HepG2 (cell line): Measurements from ENCODE around the gene WDR62. TPM values are rescaled to one million over a fixed set of nuclear protein-coding genes. Genes with fewer than 3 reads are reported as not detected.

ENCODE experiments used
- ELF1 ChIP-seq: sonication (generic); formaldehyde crosslinking; IDR thresholded peaks from 2 replicates; pipeline ENCODE4 v1.4.0; 2020; ENCODE audit warnings: missing genetic modification reagents
- HMGA1 ChIP-seq: sonication (generic); formaldehyde crosslinking; conservative IDR thresholded peaks from 2 replicates; pipeline ENCODE4 v1.4.0; 2020; ENCODE audit warnings: missing genetic modification reagents
- JUN ChIP-seq: sonication (generic); formaldehyde crosslinking; IDR thresholded peaks from 2 replicates; pipeline ENCODE4 v1.4.0; 2020; ENCODE audit warnings: mild to moderate bottlenecking, missing genetic modification reagents
- MXD3 ChIP-seq: IDR thresholded peaks from 2 replicates; pipeline ENCODE4 v1.6.1; 2016; ENCODE audit warnings: mild to moderate bottlenecking, missing biosample characterization, missing genetic modification reagents
- NFYB ChIP-seq: sonication (generic); formaldehyde crosslinking; IDR thresholded peaks from 2 replicates; pipeline ENCODE4 v1.4.0; 2020; ENCODE audit warnings: missing genetic modification reagents
- NFYC ChIP-seq: IDR thresholded peaks from 2 replicates; pipeline ENCODE4 v1.6.1; 2016; ENCODE audit warnings: missing genetic modification reagents, missing compliant biosample characterization
- PAWR ChIP-seq: sonication (generic); formaldehyde crosslinking; IDR thresholded peaks from 2 replicates; pipeline ENCODE4 v1.4.0; 2020; ENCODE audit warnings: missing genetic modification reagents, mild to moderate bottlenecking, borderline replicate concordance
- PCBP1 ChIP-seq: fragments of 200-400 bp; formaldehyde crosslinking; IDR thresholded peaks from 2 replicates; pipeline ENCODE4 v1.6.1; 2017; ENCODE audit warnings: mild to moderate bottlenecking, low read depth, low read length, borderline replicate concordance
- POLR2AphosphoS5 ChIP-seq: IDR thresholded peaks from 2 replicates; pipeline ENCODE4 v1.6.1; 2012; ENCODE audit warnings: low read depth, low read length
- TBP ChIP-seq: sonication (generic); formaldehyde crosslinking; IDR thresholded peaks from 2 replicates; pipeline ENCODE4 v1.5.0; 2020; ENCODE audit warnings: missing genetic modification reagents
- TGIF2 ChIP-seq: IDR thresholded peaks from 2 replicates; pipeline ENCODE4 v1.6.1; 2016; ENCODE audit warnings: control low read depth, missing compliant biosample characterization
- TSC22D2 ChIP-seq: sonication (generic); formaldehyde crosslinking; IDR thresholded peaks from 2 replicates; pipeline ENCODE4 v1.5.1; 2020; ENCODE audit warnings: missing genetic modification reagents, mild to moderate bottlenecking, borderline replicate concordance
- ZFP36L2 ChIP-seq: sonication (generic); formaldehyde crosslinking; IDR thresholded peaks from 2 replicates; pipeline ENCODE4 v1.4.0; 2020; ENCODE audit warnings: missing genetic modification reagents
- ZKSCAN5 ChIP-seq: sonication (generic); formaldehyde crosslinking; IDR thresholded peaks from 2 replicates; pipeline ENCODE4 v1.5.1; 2020; ENCODE audit warnings: mild to moderate bottlenecking, missing genetic modification reagents
- ZNF143 ChIP-seq: sonication (generic); formaldehyde crosslinking; IDR thresholded peaks from 2 replicates; pipeline ENCODE4 v1.4.0; 2020; ENCODE audit warnings: missing genetic modification reagents
- ZNF280B ChIP-seq: sonication (generic); formaldehyde crosslinking; IDR thresholded peaks from 2 replicates; pipeline ENCODE4 v1.5.0; 2020; ENCODE audit warnings: missing genetic modification reagents, mild to moderate bottlenecking, borderline replicate concordance
- ZNF282 ChIP-seq: fragments of 450-650 bp; IDR thresholded peaks from 2 replicates; pipeline ENCODE4 v1.6.1; 2018; ENCODE audit not compliant: partially characterized antibody
- ZNF460 ChIP-seq: sonication (generic); formaldehyde crosslinking; IDR thresholded peaks from 2 replicates; pipeline ENCODE4 v1.5.1; 2020; ENCODE audit warnings: missing genetic modification reagents, mild to moderate bottlenecking, borderline replicate concordance
- ZNF552 ChIP-seq: sonication (generic); formaldehyde crosslinking; IDR thresholded peaks from 2 replicates; pipeline ENCODE4 v1.9.0; 2022; ENCODE audit warnings: missing genetic modification reagents, mild to moderate bottlenecking, borderline replicate concordance
- ZNF605 ChIP-seq: sonication (generic); formaldehyde crosslinking; IDR thresholded peaks from 2 replicates; pipeline ENCODE4 v1.8.0; 2022; ENCODE audit warnings: mild to moderate bottlenecking, missing genetic modification reagents
- polyA plus RNA-seq, 8 experiments: library from polyadenylated mRNA; depleted of rRNA in 3 of 8; stranded (reverse) in 7 of 8; unstranded in 1 of 8; fragments of >200 nt; fragmentation: Illumina TruSeq in 4 of 8; extraction: Trizol in 4 of 8; gene quantifications; 2 replicates each; pipeline versions ENCODE4 v1.2.1 to v1.2.3, GENCODE V29; 2011 to 2016; ENCODE audit warnings: low read depth in 4 of 8, missing spikeins in 1 of 8, mixed read lengths in 1 of 8; ENCODE audit not compliant: insufficient read depth in 1 of 8
- total RNA-seq, 5 experiments: library from RNA; depleted of rRNA; stranded (reverse); fragments of >200 nt; fragmentation: Illumina TruSeq; extraction: Trizol; gene quantifications; 2 replicates each; pipeline ENCODE4 v1.2.3, GENCODE V29; 2016; ENCODE audit warnings: low read depth in 1 of 5
- TF ChIP-seq, protein P1 (sequence below): sonication (generic); formaldehyde crosslinking; conservative IDR thresholded peaks from 2 replicates; pipeline ENCODE4 v1.4.0; 2020; ENCODE audit warnings: mild to moderate bottlenecking, missing genetic modification reagents, moderate library complexity
- TF ChIP-seq, protein P2 (sequence below): IDR thresholded peaks from 2 replicates; pipeline ENCODE4 v1.6.1; 2016; ENCODE audit warnings: low read depth

WDR62 gene
- total and polyA plus RNA-seq, 2 of the 13 experiments (the other 11 are each of a cell fraction or from before 2014, with no cell fraction given) = 5.8 to 12.5 TPM

- peak; percentile 66; the same call in 1 of the 2 replicates for TF ChIP-seq TGIF2 (CRISPR knock-in tag)
- no peak for TF ChIP-seq ZFP36L2 (CRISPR knock-in tag)
- TF ChIP-seq, protein P1, sequence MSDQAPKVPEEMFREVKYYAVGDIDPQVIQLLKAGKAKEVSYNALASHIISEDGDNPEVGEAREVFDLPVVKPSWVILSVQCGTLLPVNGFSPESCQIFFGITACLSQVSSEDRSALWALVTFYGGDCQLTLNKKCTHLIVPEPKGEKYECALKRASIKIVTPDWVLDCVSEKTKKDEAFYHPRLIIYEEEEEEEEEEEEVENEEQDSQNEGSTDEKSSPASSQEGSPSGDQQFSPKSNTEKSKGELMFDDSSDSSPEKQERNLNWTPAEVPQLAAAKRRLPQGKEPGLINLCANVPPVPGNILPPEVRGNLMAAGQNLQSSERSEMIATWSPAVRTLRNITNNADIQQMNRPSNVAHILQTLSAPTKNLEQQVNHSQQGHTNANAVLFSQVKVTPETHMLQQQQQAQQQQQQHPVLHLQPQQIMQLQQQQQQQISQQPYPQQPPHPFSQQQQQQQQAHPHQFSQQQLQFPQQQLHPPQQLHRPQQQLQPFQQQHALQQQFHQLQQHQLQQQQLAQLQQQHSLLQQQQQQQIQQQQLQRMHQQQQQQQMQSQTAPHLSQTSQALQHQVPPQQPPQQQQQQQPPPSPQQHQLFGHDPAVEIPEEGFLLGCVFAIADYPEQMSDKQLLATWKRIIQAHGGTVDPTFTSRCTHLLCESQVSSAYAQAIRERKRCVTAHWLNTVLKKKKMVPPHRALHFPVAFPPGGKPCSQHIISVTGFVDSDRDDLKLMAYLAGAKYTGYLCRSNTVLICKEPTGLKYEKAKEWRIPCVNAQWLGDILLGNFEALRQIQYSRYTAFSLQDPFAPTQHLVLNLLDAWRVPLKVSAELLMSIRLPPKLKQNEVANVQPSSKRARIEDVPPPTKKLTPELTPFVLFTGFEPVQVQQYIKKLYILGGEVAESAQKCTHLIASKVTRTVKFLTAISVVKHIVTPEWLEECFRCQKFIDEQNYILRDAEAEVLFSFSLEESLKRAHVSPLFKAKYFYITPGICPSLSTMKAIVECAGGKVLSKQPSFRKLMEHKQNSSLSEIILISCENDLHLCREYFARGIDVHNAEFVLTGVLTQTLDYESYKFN (CRISPR knock-in tag) = no peak
- no peak for TF ChIP-seq HMGA1
- TF ChIP-seq NFYC (CRISPR knock-in tag) = peak; percentile 95
- TF ChIP-seq, protein P2, sequence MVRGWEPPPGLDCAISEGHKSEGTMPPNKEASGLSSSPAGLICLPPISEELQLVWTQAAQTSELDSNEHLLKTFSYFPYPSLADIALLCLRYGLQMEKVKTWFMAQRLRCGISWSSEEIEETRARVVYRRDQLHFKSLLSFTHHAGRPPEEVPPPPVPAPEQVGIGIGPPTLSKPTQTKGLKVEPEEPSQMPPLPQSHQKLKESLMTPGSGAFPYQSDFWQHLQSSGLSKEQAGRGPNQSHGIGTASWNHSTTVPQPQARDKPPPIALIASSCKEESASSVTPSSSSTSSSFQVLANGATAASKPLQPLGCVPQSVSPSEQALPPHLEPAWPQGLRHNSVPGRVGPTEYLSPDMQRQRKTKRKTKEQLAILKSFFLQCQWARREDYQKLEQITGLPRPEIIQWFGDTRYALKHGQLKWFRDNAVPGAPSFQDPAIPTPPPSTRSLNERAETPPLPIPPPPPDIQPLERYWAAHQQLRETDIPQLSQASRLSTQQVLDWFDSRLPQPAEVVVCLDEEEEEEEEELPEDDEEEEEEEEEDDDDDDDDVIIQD (CRISPR knock-in tag) = no peak
- 0 out of 2 replicates have a peak, but pooled peaks have one; percentile 56 for TF ChIP-seq ZNF605 (CRISPR knock-in tag)
- peak; percentile 68 for TF ChIP-seq ELF1 (CRISPR knock-in tag)
- peak; percentile 94 for TF ChIP-seq NFYB
- 0 out of 2 replicates have a peak, but pooled peaks have one; percentile 35 for TF ChIP-seq ZNF280B (CRISPR knock-in tag)
- peak; percentile 89; the same call in 1 of the 2 replicates for TF ChIP-seq PCBP1
- peak; percentile 49; the same call in 1 of the 2 replicates for TF ChIP-seq MXD3 (CRISPR knock-in tag)
- TF ChIP-seq ZKSCAN5 = peak; percentile 77
- TF ChIP-seq ZNF460 (CRISPR knock-in tag) = no peak
- TF ChIP-seq ZNF143 = no peak; the same call in 1 of the 2 replicates
- TF ChIP-seq POLR2AphosphoS5 = peak; percentile 54
- peak; percentile 76; the same call in 1 of the 2 replicates for TF ChIP-seq TSC22D2 (CRISPR knock-in tag)
- TF ChIP-seq PAWR (CRISPR knock-in tag) = no peak
- TF ChIP-seq ZNF552 (CRISPR knock-in tag) = no peak
- no peak for TF ChIP-seq ZNF282
- no peak for TF ChIP-seq JUN (CRISPR knock-in tag)
- TF ChIP-seq TBP (CRISPR knock-in tag) = no peak
These were observed 40.4 kb upstream of the WDR62 start, which contains the start of gene ALKBH6 (continued) for GRCh38 chr19:36014012-36014924.
